GM21529 (cell line): ENCODE measurements around the gene RNF25.

Source experiments
- ATAC-seq: cut with Tn5 transposase; IDR thresholded peaks from one replicate; pipeline ENCODE4 v1.9.1; 2021; ENCODE audit not compliant: unreplicated experiment

Gene RNF25

GRCh38 chr2:218680061-218680460 is 8.3 kb upstream of the RNF25 start:
- ATAC-seq = no peak

GRCh38 chr2:218679119-218679518 is 7.3 kb upstream of the RNF25 start:
- ATAC-seq = no peak

GRCh38 chr2:218671097-218671653 is 627 bp downstream of the RNF25 start:
- no peak for ATAC-seq

GRCh38 chr2:218664653-218665052 is 7.1 kb downstream of the RNF25 start:
- ATAC-seq = no peak

GRCh38 chr2:218663901-218664300 is 7.9 kb downstream of the RNF25 start:
- ATAC-seq = no peak

GRCh38 chr2:218662827-218663226 is 9.0 kb downstream of the RNF25 start:
- ATAC-seq = no peak

- no peak for ATAC-seq
These were observed 9.4 kb downstream of the RNF25 start for GRCh38 chr2:218662377-218662776.

GRCh38 chr2:218659988-218660358 is 11.8 kb downstream of the RNF25 start:
- no peak for ATAC-seq

- peak; percentile 96 for ATAC-seq
These were observed 12.4 kb downstream of the RNF25 start, which contains the start of the genes BCS1L and ZNF142 for GRCh38 chr2:218659258-218659987. BCS1L (plus strand) TSS chr2:218659683; CDS start chr2:218660988, 1,305 bp downstream. ZNF142 (minus strand) TSS chr2:218659623; CDS start chr2:218656429, 3,194 bp downstream.

GRCh38 chr2:218658671-218659257 is 13.0 kb downstream of the RNF25 start:
- peak; percentile 35 for ATAC-seq

GRCh38 chr2:218655751-218656150 is 16.1 kb downstream of the RNF25 start:
- no peak for ATAC-seq

- ATAC-seq = no peak
These were observed 23.1 kb downstream of the RNF25 start for GRCh38 chr2:218648787-218649100.

- peak; percentile 54 for ATAC-seq
These were observed 23.6 kb downstream of the RNF25 start for GRCh38 chr2:218648088-218648786.

GRCh38 chr2:218645126-218645525 is 26.7 kb downstream of the RNF25 start:
- ATAC-seq = peak; percentile 43

GRCh38 chr2:218644721-218645120 is 27.1 kb downstream of the RNF25 start:
- ATAC-seq = no peak

- no peak for ATAC-seq
These were observed 28.0 kb downstream of the RNF25 start for GRCh38 chr2:218643751-218644310.

GRCh38 chr2:218642786-218643185 is 29.0 kb downstream of the RNF25 start:
- no peak for ATAC-seq

GRCh38 chr2:218642121-218642656 is 29.6 kb downstream of the RNF25 start:
- ATAC-seq = no peak

- ATAC-seq = no peak
These were observed 33.4 kb downstream of the RNF25 start for GRCh38 chr2:218638372-218638771.

GRCh38 chr2:218635719-218636118 is 36.1 kb downstream of the RNF25 start:
- no peak for ATAC-seq

- no peak for ATAC-seq
These were observed 40.0 kb downstream of the RNF25 start for GRCh38 chr2:218631837-218632236.
